SK-N-SH (cell line): ENCODE measurements around the gene ADD1. TPM values are rescaled to one million over a fixed set of nuclear protein-coding genes. Genes with fewer than 3 reads are reported as not detected.

Experiments
- CTCF ChIA-PET: fragments of 300-600, 350-600 bp; formaldehyde crosslinking; extraction: SDS; loops from one replicate; lab custom pipeline; 2021; lab: Yijun Ruan, JAX
- POLR2A ChIA-PET: fragments of 350-600 bp; sonication (Branson Sonifier 250); formaldehyde crosslinking; extraction: SDS; loops from one replicate; lab custom pipeline; 2020; ENCODE audit warnings: antibody characterized with exemption, inconsistent platforms; lab: Yijun Ruan, JAX
- DNase-seq: peaks from one replicate; pipeline ENCODE4 v3.0.0; 2012
- H2AFZ ChIP-seq: fragments of 200-600 bp; sonication (generic); 2 replicates; pipeline ENCODE4 v1.8.1; 2016; ENCODE audit warnings: antibody characterized with exemption, mild to moderate bottlenecking, low read depth
- H3F3A ChIP-seq: fragments of 200-600 bp; sonication (generic); replicated peaks from 2 replicates; pipeline ENCODE3; 2016; ENCODE audit warnings: antibody characterized with exemption, mild to moderate bottlenecking; ENCODE audit not compliant: insufficient read depth
- H3K27ac ChIP-seq, 2 experiments: fragments of 200-500 bp in 1 of 2; fragments of 200-600 bp in 1 of 2; sonication (Bioruptor generic) in 1 of 2; sonication (generic), shearing (Covaris generic) in 1 of 2; 2 replicates each; pipeline versions ENCODE4 v1.5.1 to v1.6.1; 2014 to 2016; ENCODE audit warnings: low read depth in 2 of 2, inconsistent platforms in 1 of 2, low read length in 1 of 2, mild to moderate bottlenecking in 1 of 2, mixed read lengths in 1 of 2
- H3K27me3 ChIP-seq: fragments of 200-600 bp; sonication (generic), shearing (Covaris generic); 2 replicates; pipeline ENCODE4 v1.6.1; 2016; ENCODE audit warnings: mixed run types; ENCODE audit not compliant: insufficient read depth
- H3K36me3 ChIP-seq, 2 experiments: fragments of 200-500 bp in 1 of 2; fragments of 200-600 bp in 1 of 2; sonication (Bioruptor generic) in 1 of 2; sonication (generic) in 1 of 2; replicated peaks in 1 of 2; 2 replicates each; pipeline versions ENCODE3 to v1.5.1; 2014 to 2016; ENCODE audit warnings: low read length in 1 of 2, mild to moderate bottlenecking in 1 of 2; ENCODE audit not compliant: insufficient read depth in 2 of 2, control insufficient read depth in 1 of 2
- H3K4me1 ChIP-seq, 2 experiments: fragments of 200-500 bp in 1 of 2; fragments of 200-600 bp in 1 of 2; sonication (Bioruptor generic) in 1 of 2; sonication (generic), shearing (Covaris generic) in 1 of 2; 2 replicates each; pipeline versions ENCODE4 v1.5.1 to v1.6.1; 2014 to 2016; ENCODE audit warnings: low read depth in 1 of 2, low read length in 1 of 2, mixed run types in 1 of 2; ENCODE audit not compliant: insufficient read depth in 2 of 2, control insufficient read depth in 1 of 2
- H3K4me2 ChIP-seq: fragments of 200-600 bp; sonication (generic), shearing (Covaris generic); 2 replicates; pipeline ENCODE4 v1.6.1; 2017; ENCODE audit warnings: mixed run types
- H3K4me3 ChIP-seq, 2 experiments: fragments of 200-500 bp in 1 of 2; fragments of 200-600 bp in 1 of 2; sonication (Bioruptor generic) in 1 of 2; sonication (generic), shearing (Covaris generic) in 1 of 2; 2 replicates each; pipeline versions ENCODE4 v1.5.1 to v1.8.1; 2014 to 2016; ENCODE audit warnings: low read depth in 2 of 2, inconsistent platforms in 1 of 2, low read length in 1 of 2, mild to moderate bottlenecking in 1 of 2, mixed read lengths in 1 of 2, moderate library complexity in 1 of 2
- H3K79me2 ChIP-seq: fragments of 200-600 bp; sonication (generic); 2 replicates; pipeline ENCODE4 v1.8.1; 2017; ENCODE audit warnings: mild to moderate bottlenecking; ENCODE audit not compliant: insufficient read depth
- H3K9ac ChIP-seq: fragments of 200-600 bp; sonication (generic); 2 replicates; pipeline ENCODE4 v1.6.1; 2017; ENCODE audit warnings: mixed run types
- H3K9me2 ChIP-seq: fragments of 200-600 bp; sonication (generic); 2 replicates; pipeline ENCODE4 v1.6.1; 2017; ENCODE audit warnings: mixed run types
- H3K9me3 ChIP-seq: fragments of 200-600 bp; sonication (generic); 2 replicates; pipeline ENCODE4 v1.6.1; 2017; ENCODE audit warnings: mixed run types, mild to moderate bottlenecking, moderate library complexity
- H4K20me1 ChIP-seq: fragments of 200-600 bp; sonication (generic); 2 replicates; pipeline ENCODE4 v1.6.1; 2017; ENCODE audit warnings: mild to moderate bottlenecking, mixed run types; ENCODE audit not compliant: insufficient read depth
- CHD2 ChIP-seq: fragments of 150-350 bp; IDR thresholded peaks from 2 replicates; pipeline ENCODE4 v1.6.1; 2018; ENCODE audit warnings: low read length; ENCODE audit not compliant: partially characterized antibody
- EP300 ChIP-seq, 2 experiments: IDR thresholded peaks; 2 replicates each; pipeline versions ENCODE4 v1.4.0 to v1.6.1; 2012; ENCODE audit warnings: borderline replicate concordance in 1 of 2, low read depth in 1 of 2, low read length in 1 of 2
- FOSL2 ChIP-seq: IDR thresholded peaks from 2 replicates; pipeline ENCODE4 v1.4.0; 2012; ENCODE audit warnings: low read depth, mild to moderate bottlenecking, moderate library complexity, borderline replicate concordance
- FOXM1 ChIP-seq: IDR thresholded peaks from 2 replicates; pipeline ENCODE4 v1.4.0; 2012; ENCODE audit warnings: low read depth, mild to moderate bottlenecking
- GATA2 ChIP-seq: sonication (generic); formaldehyde crosslinking; IDR thresholded peaks from 2 replicates; pipeline ENCODE4 v1.5.0; 2020; ENCODE audit warnings: mild to moderate bottlenecking, missing genetic modification reagents
- MEF2A ChIP-seq: IDR thresholded peaks from 2 replicates; pipeline ENCODE4 v1.4.0; 2012; ENCODE audit warnings: low read depth, borderline replicate concordance
- RAD21 ChIP-seq: IDR thresholded peaks from 2 replicates; pipeline ENCODE4 v1.6.1; 2012; ENCODE audit warnings: mild to moderate bottlenecking, low read length
- RCOR1 ChIP-seq: fragments of 150-350 bp; IDR thresholded peaks from 2 replicates; pipeline ENCODE4 v1.6.1; 2017; ENCODE audit warnings: antibody characterized with exemption, low read length
- SIN3A ChIP-seq: IDR thresholded peaks from 2 replicates; pipeline ENCODE4 v1.6.1; 2012; ENCODE audit warnings: low read depth, mild to moderate bottlenecking, low read length, moderate library complexity, borderline replicate concordance
- TAF1 ChIP-seq: IDR thresholded peaks from 2 replicates; pipeline ENCODE4 v1.6.1; 2012; ENCODE audit warnings: low read depth, mild to moderate bottlenecking, low read length, moderate library complexity, borderline replicate concordance
- TCF12 ChIP-seq: IDR thresholded peaks from 2 replicates; pipeline ENCODE4 v1.4.0; 2012
- WGBS: methylation state at CpG from one replicate; pipeline ENCODE4 v1.1.6; 2017; ENCODE audit warnings: low lambda C conversion rate; 5-methylcytosine and 5-hydroxymethylcytosine counted together
- polyA plus RNA-seq, 3 experiments: library from polyadenylated mRNA; depleted of rRNA; stranded (reverse); fragments of >200 nt; gene quantifications; 2 replicates each; pipeline ENCODE4 v1.2.3, GENCODE V29; 2012
- TF ChIP-seq, protein P1 (sequence below): IDR thresholded peaks from 2 replicates; pipeline ENCODE4 v1.4.0; 2012; ENCODE audit warnings: low read depth, borderline replicate concordance
- TF ChIP-seq, protein P2 (sequence below): IDR thresholded peaks from 2 replicates; pipeline ENCODE4 v1.4.0; 2012; ENCODE audit warnings: low read depth

ADD1 gene
- polyA plus RNA-seq, 1 of the 3 experiments (the other 2 are of a cell fraction), result 155 TPM

DNA sequence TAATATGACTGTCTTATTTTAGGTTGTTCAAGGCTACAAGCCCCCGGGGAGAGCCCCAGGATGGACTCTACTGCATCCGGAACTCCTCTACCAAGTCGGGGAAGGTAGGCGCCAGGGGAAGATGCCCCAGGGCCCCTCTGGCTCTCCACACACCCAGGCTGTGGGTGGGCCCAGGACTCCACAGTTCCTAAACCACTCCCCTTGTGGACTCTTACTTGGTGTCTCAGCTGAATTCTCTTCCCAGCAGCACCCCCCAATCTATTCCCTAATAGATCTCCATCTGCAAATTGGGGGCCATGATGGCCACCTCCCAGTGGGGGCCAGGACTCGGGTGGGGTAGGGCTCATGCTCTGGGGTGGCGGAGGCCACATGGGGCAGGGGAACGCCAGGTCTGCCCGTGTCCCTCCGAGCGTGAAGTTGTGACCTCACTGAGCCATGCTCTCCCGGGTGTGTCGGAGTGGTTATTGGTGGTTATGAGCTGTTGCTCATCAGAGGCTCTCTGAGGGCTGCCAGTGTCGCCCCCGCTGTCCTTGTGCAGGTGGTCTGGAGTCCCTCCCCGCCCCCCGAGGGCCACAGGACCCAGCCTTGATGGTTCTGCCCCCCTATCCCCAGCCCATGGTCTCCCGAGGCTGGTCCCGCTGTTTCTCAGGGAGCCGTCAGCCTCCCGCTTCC, 11.2 kb upstream of the ADD1 start:
- H4K20me1 ChIP-seq, result no peaks in the 10 kb centered on the region
- ChIA-PET CTCF (no interaction called here), POLR2A (no interaction called here)
- H3K27ac ChIP-seq, result no peak overlapping the region
- peak; percentile 17 for DNase-seq
- TF ChIP-seq GATA2, result no peak
- TF ChIP-seq FOXM1, result no peak
- no peak for TF ChIP-seq CHD2
- TF ChIP-seq RAD21, result no peak
- TF ChIP-seq SIN3A, result no peak
- TF ChIP-seq FOSL2, result no peak
- no peak for TF ChIP-seq RCOR1
- TF ChIP-seq MEF2A, result no peak
- TF ChIP-seq TAF1, result no peak
- no peaks in the 10 kb centered on the region for H3K9me2 ChIP-seq
- no peak overlapping the region for H3K4me3 ChIP-seq
- H3F3A ChIP-seq, result no peaks in the 10 kb centered on the region
- H3K4me1 ChIP-seq, result no peaks in the 10 kb centered on the region; a peak in 1 of 4 replicates
- peaks cover 0 to 29% of the 10 kb centered on the region in 2 experiments for H3K36me3 ChIP-seq
- no peak overlapping the region for H3K4me2 ChIP-seq
- WGBS, result 90% methylated on average over 6 of the region's 20 CpGs
- H3K27me3 ChIP-seq, result no peaks in the 10 kb centered on the region
- no peak overlapping the region for H2AFZ ChIP-seq
- H3K79me2 ChIP-seq, result no peaks in the 10 kb centered on the region
- no peaks in the 10 kb centered on the region for H3K9me3 ChIP-seq
- H3K9ac ChIP-seq, result no peak overlapping the region

DNA sequence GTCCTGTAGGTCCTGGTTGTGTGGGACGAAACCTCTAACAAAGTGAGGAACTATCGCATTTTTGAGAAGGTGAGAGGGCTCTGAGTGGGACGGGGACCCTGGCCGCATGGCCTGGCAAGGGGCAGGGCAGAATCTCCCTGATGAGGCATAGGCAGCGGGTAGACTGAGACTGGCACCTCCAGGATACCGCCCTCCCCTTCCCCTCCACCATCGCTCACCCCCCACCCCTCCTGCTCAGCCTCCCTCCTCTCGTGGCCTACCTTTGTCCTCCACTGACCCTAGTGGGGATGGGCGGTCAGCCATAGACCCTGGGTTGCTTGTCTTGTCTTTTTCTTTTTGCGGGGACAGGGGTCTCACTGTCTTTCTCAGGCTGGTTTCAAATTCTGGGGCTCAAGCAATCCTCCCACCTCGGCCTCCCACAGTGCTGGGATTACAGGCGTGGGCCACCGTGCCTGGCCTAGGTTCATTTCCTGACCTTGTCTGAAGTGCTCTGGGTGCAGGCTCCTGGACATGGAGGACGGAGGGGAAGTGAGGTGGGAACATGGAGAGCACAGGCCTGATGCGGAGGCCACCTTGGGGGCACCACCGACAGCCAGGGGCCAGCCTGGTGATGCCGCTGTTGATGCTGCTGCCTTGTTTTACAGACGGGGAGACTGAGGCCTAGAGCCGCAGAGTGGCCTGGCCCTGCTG, 10.5 kb upstream of the ADD1 start:
- WGBS, result 84% methylated on average over 13 of the region's 19 CpGs
- CTCF ChIA-PET, result no interaction called here
- H3K36me3 ChIP-seq, result peaks cover 0 to 29% of the 10 kb centered on the region in 2 experiments
- no peak overlapping the region for H2AFZ ChIP-seq
- no peak for DNase-seq
- H3K4me2 ChIP-seq, result no peak overlapping the region
- no peak overlapping the region for H3K4me3 ChIP-seq
- H3K27me3 ChIP-seq, result no peaks in the 10 kb centered on the region
- no peak overlapping the region for H3K27ac ChIP-seq
- H4K20me1 ChIP-seq, result no peaks in the 10 kb centered on the region
- TF ChIP-seq RCOR1 (no peak), EP300 (IDR thresholded peaks at IDR 0.05; ENCODE audit: borderline replicate concordance in 1 of 2, low read depth in 1 of 2, low read length in 1 of 2) (no peak), TCF12 (no peak)
- TF ChIP-seq, protein P1, sequence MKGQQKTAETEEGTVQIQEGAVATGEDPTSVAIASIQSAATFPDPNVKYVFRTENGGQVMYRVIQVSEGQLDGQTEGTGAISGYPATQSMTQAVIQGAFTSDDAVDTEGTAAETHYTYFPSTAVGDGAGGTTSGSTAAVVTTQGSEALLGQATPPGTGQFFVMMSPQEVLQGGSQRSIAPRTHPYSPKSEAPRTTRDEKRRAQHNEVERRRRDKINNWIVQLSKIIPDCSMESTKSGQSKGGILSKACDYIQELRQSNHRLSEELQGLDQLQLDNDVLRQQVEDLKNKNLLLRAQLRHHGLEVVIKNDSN, result no peak
- TF ChIP-seq, protein P2, sequence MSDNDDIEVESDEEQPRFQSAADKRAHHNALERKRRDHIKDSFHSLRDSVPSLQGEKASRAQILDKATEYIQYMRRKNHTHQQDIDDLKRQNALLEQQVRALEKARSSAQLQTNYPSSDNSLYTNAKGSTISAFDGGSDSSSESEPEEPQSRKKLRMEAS, result no peak
- peaks cover 2% of the 10 kb centered on the region for H3F3A ChIP-seq
- H3K9me2 ChIP-seq, result no peaks in the 10 kb centered on the region
- H3K4me1 ChIP-seq, result peaks cover 2 to 6% of the 10 kb centered on the region in 2 experiments; a peak in 2 of 4 replicates
- no peaks in the 10 kb centered on the region for H3K79me2 ChIP-seq
- H3K9ac ChIP-seq, result no peak overlapping the region
- H3K9me3 ChIP-seq, result no peaks in the 10 kb centered on the region
- POLR2A ChIA-PET, result interaction anchor here (0.8 kb wide), 1 partner anchor 10 kb away, joined by 3 read pairs; the partner anchor contains the start of gene ADD1
